ENCODE results near the gene PCBP3. TPM values are rescaled to one million over a fixed set of nuclear protein-coding genes. Genes with fewer than 3 reads are reported as not detected.

The PCBP3 gene
- total and polyA plus RNA-seq, 10 of the 15 experiments (the other 5 are each of a cell fraction or from before 2014, with no cell fraction given): 0.09 to 1.3 (median 0.46) TPM; not detected in 3

- no peak for TF ChIP-seq USF1 (IDR thresholded peaks at IDR 0.05; ENCODE audit: borderline replicate concordance, extremely low read length, insufficient read depth, low read depth, low read length)
- no peak for TF ChIP-seq BACH1 (IDR thresholded peaks at IDR 0.05; ENCODE audit: borderline replicate concordance)
- no peak for TF ChIP-seq RAD21 (IDR thresholded peaks at IDR 0.05; ENCODE audit: insufficient read depth, low read depth, low read length)
- TF ChIP-seq NR2C1 (IDR thresholded peaks at IDR 0.05): no peak
- no peak for TF ChIP-seq BMI1 (IDR thresholded peaks at IDR 0.05; ENCODE audit: borderline replicate concordance)
- no peak for TF ChIP-seq EED (IDR thresholded peaks at IDR 0.05; ENCODE audit: low read depth)
- no peak for TF ChIP-seq BRCA1 (IDR thresholded peaks at IDR 0.05; ENCODE audit: low read depth, low read length)
- no peak for TF ChIP-seq NR2C2 (IDR thresholded peaks at IDR 0.05; ENCODE audit: borderline replicate concordance, control insufficient read depth, insufficient read length, low read depth)
- TF ChIP-seq RBBP5 (conservative IDR thresholded peaks at IDR 0.05): no peak
- TF ChIP-seq CBX5 (IDR thresholded peaks at IDR 0.05; ENCODE audit: low read depth): no peak
- TF ChIP-seq ZNF274 (IDR thresholded peaks at IDR 0.05; ENCODE audit: insufficient read depth, insufficient read length): no peak
- TF ChIP-seq ZNF622 (IDR thresholded peaks at IDR 0.05): no peak
- TF ChIP-seq ZNF384 (IDR thresholded peaks at IDR 0.05; ENCODE audit: borderline replicate concordance, low read depth, low read length): peak; percentile 35; the same call in 1 of the 2 replicates
- no peak for TF ChIP-seq FOS (IDR thresholded peaks at IDR 0.05; ENCODE audit: borderline replicate concordance, extremely low read depth, insufficient read length)
- TF ChIP-seq SMAD5 (IDR thresholded peaks at IDR 0.05; ENCODE audit: low read depth): no peak
- TF ChIP-seq CUX1 (IDR thresholded peaks at IDR 0.05; ENCODE audit: insufficient replicate concordance, low read depth, low read length): no peak
- TF ChIP-seq POU2F2 (IDR thresholded peaks at IDR 0.05; ENCODE audit: borderline replicate concordance, low read depth, low read length): no peak; the same call in 2 of the 3 replicates
Measured at GRCh38 chr21:45634511-45635183, 8.9 kb upstream of the PCBP3 start (continued).

All from GM12878 (cell line).